SK-N-SH (cell line): ENCODE data around the gene APEX2. TPM values are rescaled to one million over a fixed set of nuclear protein-coding genes. Genes with fewer than 3 reads are reported as not detected.

Experiments
- CTCF ChIA-PET: fragments of 300-600, 350-600 bp; formaldehyde crosslinking; extraction: SDS; loops from one replicate; lab custom pipeline; 2021; lab: Yijun Ruan, JAX
- POLR2A ChIA-PET: fragments of 350-600 bp; sonication (Branson Sonifier 250); formaldehyde crosslinking; extraction: SDS; loops from one replicate; lab custom pipeline; 2020; ENCODE audit warnings: antibody characterized with exemption, inconsistent platforms; lab: Yijun Ruan, JAX
- DNase-seq: peaks from one replicate; pipeline ENCODE4 v3.0.0; 2012
- H2AFZ ChIP-seq: fragments of 200-600 bp; sonication (generic); 2 replicates; pipeline ENCODE4 v1.8.1; 2016; ENCODE audit warnings: antibody characterized with exemption, mild to moderate bottlenecking, low read depth
- H3F3A ChIP-seq: fragments of 200-600 bp; sonication (generic); replicated peaks from 2 replicates; pipeline ENCODE3; 2016; ENCODE audit warnings: antibody characterized with exemption, mild to moderate bottlenecking; ENCODE audit not compliant: insufficient read depth
- H3K27ac ChIP-seq, 2 experiments: fragments of 200-500 bp in 1 of 2; fragments of 200-600 bp in 1 of 2; sonication (Bioruptor generic) in 1 of 2; sonication (generic), shearing (Covaris generic) in 1 of 2; 2 replicates each; pipeline versions ENCODE4 v1.5.1 to v1.6.1; 2014 to 2016; ENCODE audit warnings: low read depth in 2 of 2, inconsistent platforms in 1 of 2, low read length in 1 of 2, mild to moderate bottlenecking in 1 of 2, mixed read lengths in 1 of 2
- H3K27me3 ChIP-seq: fragments of 200-600 bp; sonication (generic), shearing (Covaris generic); 2 replicates; pipeline ENCODE4 v1.6.1; 2016; ENCODE audit warnings: mixed run types; ENCODE audit not compliant: insufficient read depth
- H3K36me3 ChIP-seq, 2 experiments: fragments of 200-500 bp in 1 of 2; fragments of 200-600 bp in 1 of 2; sonication (Bioruptor generic) in 1 of 2; sonication (generic) in 1 of 2; replicated peaks in 1 of 2; 2 replicates each; pipeline versions ENCODE3 to v1.5.1; 2014 to 2016; ENCODE audit warnings: low read length in 1 of 2, mild to moderate bottlenecking in 1 of 2; ENCODE audit not compliant: insufficient read depth in 2 of 2, control insufficient read depth in 1 of 2
- H3K4me1 ChIP-seq, 2 experiments: fragments of 200-500 bp in 1 of 2; fragments of 200-600 bp in 1 of 2; sonication (Bioruptor generic) in 1 of 2; sonication (generic), shearing (Covaris generic) in 1 of 2; 2 replicates each; pipeline versions ENCODE4 v1.5.1 to v1.6.1; 2014 to 2016; ENCODE audit warnings: low read depth in 1 of 2, low read length in 1 of 2, mixed run types in 1 of 2; ENCODE audit not compliant: insufficient read depth in 2 of 2, control insufficient read depth in 1 of 2
- H3K4me2 ChIP-seq: fragments of 200-600 bp; sonication (generic), shearing (Covaris generic); 2 replicates; pipeline ENCODE4 v1.6.1; 2017; ENCODE audit warnings: mixed run types
- H3K4me3 ChIP-seq, 2 experiments: fragments of 200-500 bp in 1 of 2; fragments of 200-600 bp in 1 of 2; sonication (Bioruptor generic) in 1 of 2; sonication (generic), shearing (Covaris generic) in 1 of 2; 2 replicates each; pipeline versions ENCODE4 v1.5.1 to v1.8.1; 2014 to 2016; ENCODE audit warnings: low read depth in 2 of 2, inconsistent platforms in 1 of 2, low read length in 1 of 2, mild to moderate bottlenecking in 1 of 2, mixed read lengths in 1 of 2, moderate library complexity in 1 of 2
- H3K79me2 ChIP-seq: fragments of 200-600 bp; sonication (generic); 2 replicates; pipeline ENCODE4 v1.8.1; 2017; ENCODE audit warnings: mild to moderate bottlenecking; ENCODE audit not compliant: insufficient read depth
- H3K9ac ChIP-seq: fragments of 200-600 bp; sonication (generic); 2 replicates; pipeline ENCODE4 v1.6.1; 2017; ENCODE audit warnings: mixed run types
- H3K9me2 ChIP-seq: fragments of 200-600 bp; sonication (generic); 2 replicates; pipeline ENCODE4 v1.6.1; 2017; ENCODE audit warnings: mixed run types
- H3K9me3 ChIP-seq: fragments of 200-600 bp; sonication (generic); 2 replicates; pipeline ENCODE4 v1.6.1; 2017; ENCODE audit warnings: mixed run types, mild to moderate bottlenecking, moderate library complexity
- H4K20me1 ChIP-seq: fragments of 200-600 bp; sonication (generic); 2 replicates; pipeline ENCODE4 v1.6.1; 2017; ENCODE audit warnings: mild to moderate bottlenecking, mixed run types; ENCODE audit not compliant: insufficient read depth
- CHD2 ChIP-seq: fragments of 150-350 bp; IDR thresholded peaks from 2 replicates; pipeline ENCODE4 v1.6.1; 2018; ENCODE audit warnings: low read length; ENCODE audit not compliant: partially characterized antibody
- EP300 ChIP-seq, 2 experiments: IDR thresholded peaks; 2 replicates each; pipeline versions ENCODE4 v1.4.0 to v1.6.1; 2012; ENCODE audit warnings: borderline replicate concordance in 1 of 2, low read depth in 1 of 2, low read length in 1 of 2
- EZH2phosphoT487 ChIP-seq: fragments of 200-600 bp; sonication (generic); IDR thresholded peaks from 2 replicates; pipeline ENCODE4 v1.6.1; 2017; ENCODE audit warnings: low read depth, mixed run types, mild to moderate bottlenecking, antibody characterized with exemption, moderate library complexity, borderline replicate concordance
- FOSL2 ChIP-seq: IDR thresholded peaks from 2 replicates; pipeline ENCODE4 v1.4.0; 2012; ENCODE audit warnings: low read depth, mild to moderate bottlenecking, moderate library complexity, borderline replicate concordance
- FOXJ3 ChIP-seq: sonication (generic); formaldehyde crosslinking; IDR thresholded peaks from 2 replicates; pipeline ENCODE4 v1.5.1; 2020; ENCODE audit warnings: mild to moderate bottlenecking, missing genetic modification reagents
- GABPA ChIP-seq: IDR thresholded peaks from 2 replicates; pipeline ENCODE4 v1.4.0; 2012; ENCODE audit warnings: low read depth, mild to moderate bottlenecking
- MEF2A ChIP-seq: IDR thresholded peaks from 2 replicates; pipeline ENCODE4 v1.4.0; 2012; ENCODE audit warnings: low read depth, borderline replicate concordance
- NRF1 ChIP-seq: IDR thresholded peaks from 2 replicates; pipeline ENCODE4 v1.6.1; 2012; ENCODE audit warnings: low read depth, mild to moderate bottlenecking, low read length
- RCOR1 ChIP-seq: fragments of 150-350 bp; IDR thresholded peaks from 2 replicates; pipeline ENCODE4 v1.6.1; 2017; ENCODE audit warnings: antibody characterized with exemption, low read length
- TCF12 ChIP-seq: IDR thresholded peaks from 2 replicates; pipeline ENCODE4 v1.4.0; 2012
- YY1 ChIP-seq: IDR thresholded peaks from 2 replicates; pipeline ENCODE4 v1.4.0; 2012; ENCODE audit warnings: low read depth, mild to moderate bottlenecking
- WGBS: methylation state at CpG from one replicate; pipeline ENCODE4 v1.1.6; 2017; ENCODE audit warnings: low lambda C conversion rate; 5-methylcytosine and 5-hydroxymethylcytosine counted together
- polyA plus RNA-seq, 3 experiments: library from polyadenylated mRNA; depleted of rRNA; stranded (reverse); fragments of >200 nt; gene quantifications; 2 replicates each; pipeline ENCODE4 v1.2.3, GENCODE V29; 2012
- TF ChIP-seq, protein P1 (sequence below): IDR thresholded peaks from 2 replicates; pipeline ENCODE4; 2012
- TF ChIP-seq, protein P2 (sequence below): IDR thresholded peaks from 2 replicates; pipeline ENCODE4 v1.4.0; 2012; ENCODE audit warnings: low read depth, borderline replicate concordance
- TF ChIP-seq, protein P3 (sequence below): IDR thresholded peaks from 2 replicates; pipeline ENCODE4 v1.6.1; 2012; ENCODE audit warnings: mild to moderate bottlenecking, low read depth, low read length, moderate library complexity
- TF ChIP-seq, protein P4 (sequence below): IDR thresholded peaks from 2 replicates; pipeline ENCODE4 v1.4.0; 2012; ENCODE audit warnings: low read depth
- TF ChIP-seq, protein P5 (sequence below): fragments of 200-600 bp; sonication (generic); IDR thresholded peaks from 2 replicates; pipeline ENCODE4 v1.6.1; 2017; ENCODE audit warnings: antibody characterized with exemption, mild to moderate bottlenecking, moderate library complexity

APEX2 gene
- polyA plus RNA-seq, 1 of the 3 experiments (the other 2 are of a cell fraction), result 23.5 TPM

DNA sequence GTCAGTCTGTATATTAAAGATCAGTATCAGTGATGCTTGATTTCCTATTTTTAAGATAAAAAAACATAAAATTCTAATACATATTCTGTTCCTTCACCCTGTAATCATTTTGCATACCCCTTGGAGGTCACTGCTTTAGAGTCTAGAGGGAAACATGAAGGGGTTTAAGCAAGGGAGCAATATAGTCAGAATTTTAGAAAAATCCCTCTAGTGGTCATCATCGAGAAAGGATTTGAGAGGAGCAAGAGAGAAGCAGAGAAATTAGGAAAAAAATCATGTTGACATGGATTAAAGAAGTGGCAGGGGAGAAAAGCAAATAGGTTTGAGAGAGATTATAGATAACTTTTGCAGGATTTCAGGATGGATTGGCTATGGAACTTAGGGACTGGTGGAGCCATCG, 11.1 kb downstream of the APEX2 start (continued):
- TF ChIP-seq NRF1, result no peak

DNA sequence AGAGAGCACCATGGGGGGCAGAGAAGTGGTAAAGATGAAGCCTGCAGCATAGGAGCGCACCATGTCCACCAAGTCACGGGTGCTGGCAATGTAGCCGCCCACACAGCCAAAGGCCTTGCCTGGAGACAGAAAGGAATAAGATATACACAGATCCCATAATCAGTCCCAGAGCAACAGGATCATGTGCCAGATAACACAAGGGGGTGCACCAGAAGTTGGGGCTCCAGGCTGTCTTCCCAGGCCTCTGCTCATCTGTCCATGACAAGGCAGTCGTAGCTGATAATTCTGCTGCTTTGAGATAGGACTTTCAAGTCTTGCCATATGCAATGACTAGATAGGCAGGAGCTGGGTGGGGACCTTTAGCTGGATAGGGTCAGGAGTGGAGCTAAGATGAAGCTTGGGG, 14.7 kb downstream of the APEX2 start:
- H3K4me1 ChIP-seq, result no peaks in the 10 kb centered on the region
- POLR2A ChIA-PET, result interaction anchor here (0.6 kb wide), 1 partner anchor 375 kb away, joined by 3 read pairs; no protein-coding TSS in a partner anchor
- no peaks in the 10 kb centered on the region for H3F3A ChIP-seq
- no peaks in the 10 kb centered on the region for H3K79me2 ChIP-seq
- H3K36me3 ChIP-seq, result no peaks in the 10 kb centered on the region
- no peak overlapping the region for H3K4me3 ChIP-seq
- 30% methylated on average over 4 of the region's 4 CpGs for WGBS
- H3K4me2 ChIP-seq, result no peak overlapping the region
- no peaks in the 10 kb centered on the region for H3K9me2 ChIP-seq
- H3K27ac ChIP-seq, result no peak overlapping the region
- no peaks in the 10 kb centered on the region for H4K20me1 ChIP-seq
- no peaks in the 10 kb centered on the region for H3K9me3 ChIP-seq
- CTCF ChIA-PET, result interaction anchor here (0.6 to 3.2 kb wide), 2 partner anchors 54 to 123 kb away, joined by 3 to 10 read pairs; no protein-coding TSS in a partner anchor
- DNase-seq, result no peak
- no peaks in the 10 kb centered on the region; the same call in 1 of the 2 replicates for H3K27me3 ChIP-seq
- TF ChIP-seq GABPA (no peak), NRF1 (no peak), FOXJ3 (no peak), FOSL2 (no peak), CHD2 (no peak), MEF2A (no peak), YY1 (no peak), TCF12 (no peak), EP300 (IDR thresholded peaks at IDR 0.05; ENCODE audit: borderline replicate concordance in 1 of 2, low read depth in 1 of 2, low read length in 1 of 2) (no peak), EZH2phosphoT487 (no peak), RCOR1 (no peak)
- TF ChIP-seq, protein P1, sequence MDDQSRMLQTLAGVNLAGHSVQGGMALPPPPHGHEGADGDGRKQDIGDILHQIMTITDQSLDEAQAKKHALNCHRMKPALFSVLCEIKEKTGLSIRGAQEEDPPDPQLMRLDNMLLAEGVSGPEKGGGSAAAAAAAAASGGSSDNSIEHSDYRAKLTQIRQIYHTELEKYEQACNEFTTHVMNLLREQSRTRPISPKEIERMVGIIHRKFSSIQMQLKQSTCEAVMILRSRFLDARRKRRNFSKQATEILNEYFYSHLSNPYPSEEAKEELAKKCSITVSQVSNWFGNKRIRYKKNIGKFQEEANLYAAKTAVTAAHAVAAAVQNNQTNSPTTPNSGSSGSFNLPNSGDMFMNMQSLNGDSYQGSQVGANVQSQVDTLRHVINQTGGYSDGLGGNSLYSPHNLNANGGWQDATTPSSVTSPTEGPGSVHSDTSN, result no peak
- TF ChIP-seq, protein P2, sequence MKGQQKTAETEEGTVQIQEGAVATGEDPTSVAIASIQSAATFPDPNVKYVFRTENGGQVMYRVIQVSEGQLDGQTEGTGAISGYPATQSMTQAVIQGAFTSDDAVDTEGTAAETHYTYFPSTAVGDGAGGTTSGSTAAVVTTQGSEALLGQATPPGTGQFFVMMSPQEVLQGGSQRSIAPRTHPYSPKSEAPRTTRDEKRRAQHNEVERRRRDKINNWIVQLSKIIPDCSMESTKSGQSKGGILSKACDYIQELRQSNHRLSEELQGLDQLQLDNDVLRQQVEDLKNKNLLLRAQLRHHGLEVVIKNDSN, result no peak
- TF ChIP-seq, protein P3, sequence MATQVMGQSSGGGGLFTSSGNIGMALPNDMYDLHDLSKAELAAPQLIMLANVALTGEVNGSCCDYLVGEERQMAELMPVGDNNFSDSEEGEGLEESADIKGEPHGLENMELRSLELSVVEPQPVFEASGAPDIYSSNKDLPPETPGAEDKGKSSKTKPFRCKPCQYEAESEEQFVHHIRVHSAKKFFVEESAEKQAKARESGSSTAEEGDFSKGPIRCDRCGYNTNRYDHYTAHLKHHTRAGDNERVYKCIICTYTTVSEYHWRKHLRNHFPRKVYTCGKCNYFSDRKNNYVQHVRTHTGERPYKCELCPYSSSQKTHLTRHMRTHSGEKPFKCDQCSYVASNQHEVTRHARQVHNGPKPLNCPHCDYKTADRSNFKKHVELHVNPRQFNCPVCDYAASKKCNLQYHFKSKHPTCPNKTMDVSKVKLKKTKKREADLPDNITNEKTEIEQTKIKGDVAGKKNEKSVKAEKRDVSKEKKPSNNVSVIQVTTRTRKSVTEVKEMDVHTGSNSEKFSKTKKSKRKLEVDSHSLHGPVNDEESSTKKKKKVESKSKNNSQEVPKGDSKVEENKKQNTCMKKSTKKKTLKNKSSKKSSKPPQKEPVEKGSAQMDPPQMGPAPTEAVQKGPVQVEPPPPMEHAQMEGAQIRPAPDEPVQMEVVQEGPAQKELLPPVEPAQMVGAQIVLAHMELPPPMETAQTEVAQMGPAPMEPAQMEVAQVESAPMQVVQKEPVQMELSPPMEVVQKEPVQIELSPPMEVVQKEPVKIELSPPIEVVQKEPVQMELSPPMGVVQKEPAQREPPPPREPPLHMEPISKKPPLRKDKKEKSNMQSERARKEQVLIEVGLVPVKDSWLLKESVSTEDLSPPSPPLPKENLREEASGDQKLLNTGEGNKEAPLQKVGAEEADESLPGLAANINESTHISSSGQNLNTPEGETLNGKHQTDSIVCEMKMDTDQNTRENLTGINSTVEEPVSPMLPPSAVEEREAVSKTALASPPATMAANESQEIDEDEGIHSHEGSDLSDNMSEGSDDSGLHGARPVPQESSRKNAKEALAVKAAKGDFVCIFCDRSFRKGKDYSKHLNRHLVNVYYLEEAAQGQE, result no peak
- TF ChIP-seq, protein P4, sequence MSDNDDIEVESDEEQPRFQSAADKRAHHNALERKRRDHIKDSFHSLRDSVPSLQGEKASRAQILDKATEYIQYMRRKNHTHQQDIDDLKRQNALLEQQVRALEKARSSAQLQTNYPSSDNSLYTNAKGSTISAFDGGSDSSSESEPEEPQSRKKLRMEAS, result no peak
- TF ChIP-seq, protein P5, sequence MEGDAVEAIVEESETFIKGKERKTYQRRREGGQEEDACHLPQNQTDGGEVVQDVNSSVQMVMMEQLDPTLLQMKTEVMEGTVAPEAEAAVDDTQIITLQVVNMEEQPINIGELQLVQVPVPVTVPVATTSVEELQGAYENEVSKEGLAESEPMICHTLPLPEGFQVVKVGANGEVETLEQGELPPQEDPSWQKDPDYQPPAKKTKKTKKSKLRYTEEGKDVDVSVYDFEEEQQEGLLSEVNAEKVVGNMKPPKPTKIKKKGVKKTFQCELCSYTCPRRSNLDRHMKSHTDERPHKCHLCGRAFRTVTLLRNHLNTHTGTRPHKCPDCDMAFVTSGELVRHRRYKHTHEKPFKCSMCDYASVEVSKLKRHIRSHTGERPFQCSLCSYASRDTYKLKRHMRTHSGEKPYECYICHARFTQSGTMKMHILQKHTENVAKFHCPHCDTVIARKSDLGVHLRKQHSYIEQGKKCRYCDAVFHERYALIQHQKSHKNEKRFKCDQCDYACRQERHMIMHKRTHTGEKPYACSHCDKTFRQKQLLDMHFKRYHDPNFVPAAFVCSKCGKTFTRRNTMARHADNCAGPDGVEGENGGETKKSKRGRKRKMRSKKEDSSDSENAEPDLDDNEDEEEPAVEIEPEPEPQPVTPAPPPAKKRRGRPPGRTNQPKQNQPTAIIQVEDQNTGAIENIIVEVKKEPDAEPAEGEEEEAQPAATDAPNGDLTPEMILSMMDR, result no peak
- no peak overlapping the region for H3K9ac ChIP-seq
- H2AFZ ChIP-seq, result no peak overlapping the region
